Endodermal cell (in vitro differentiated cells): ENCODE results near the gene ADIPOR1. TPM values are rescaled to one million over a fixed set of nuclear protein-coding genes. Genes with fewer than 3 reads are reported as not detected.

Experiments
- DNase-seq: peaks from one replicate; pipeline ENCODE4 v3.0.0-alpha.2; 2017
- H3K27ac ChIP-seq: 2 replicates; pipeline ENCODE4 v1.5.1; 2013; ENCODE audit warnings: mild to moderate bottlenecking, low read depth, low read length, moderate library complexity
- H3K27me3 ChIP-seq: 2 replicates; pipeline ENCODE4 v1.6.1; 2013; ENCODE audit warnings: mild to moderate bottlenecking, low read length, moderate library complexity; ENCODE audit not compliant: insufficient read depth, control insufficient read depth, poor library complexity, severe bottlenecking
- H3K36me3 ChIP-seq: 2 replicates; pipeline ENCODE4 v1.7.0; 2013; ENCODE audit warnings: mild to moderate bottlenecking, low read length, moderate library complexity; ENCODE audit not compliant: control insufficient read depth, insufficient read depth
- H3K4me1 ChIP-seq: one replicate; pipeline ENCODE4 v1.7.0; 2013; ENCODE audit warnings: low read length; ENCODE audit not compliant: control insufficient read depth, insufficient read depth
- H3K4me3 ChIP-seq: 2 replicates; pipeline ENCODE4 v1.5.1; 2013; ENCODE audit warnings: mild to moderate bottlenecking, low read length, moderate library complexity
- H3K9ac ChIP-seq: 2 replicates; pipeline ENCODE4 v1.6.1; 2013; ENCODE audit warnings: mild to moderate bottlenecking, low read length, moderate library complexity; ENCODE audit not compliant: poor library complexity, severe bottlenecking; ENCODE audit errors: extremely low read depth
- H3K9me3 ChIP-seq: 2 replicates; pipeline ENCODE4 v1.6.1; 2013; ENCODE audit warnings: mild to moderate bottlenecking, low read length, moderate library complexity; ENCODE audit not compliant: control insufficient read depth
- H3K27ac Mint-ChIP-seq: 2 replicates; pipeline ENCODE4 v1.8.0; 2020; ENCODE audit warnings: mixed read lengths
- H3K27me3 Mint-ChIP-seq: 2 replicates; pipeline ENCODE4 v1.8.0; 2021; ENCODE audit warnings: mild to moderate bottlenecking, mixed read lengths; ENCODE audit not compliant: insufficient read depth
- H3K36me3 Mint-ChIP-seq: 2 replicates; pipeline ENCODE4 v1.8.0; 2020; ENCODE audit warnings: low read depth, mixed read lengths
- H3K4me1 Mint-ChIP-seq: 2 replicates; pipeline ENCODE4 v1.8.0; 2020; ENCODE audit warnings: mixed read lengths
- H3K4me3 Mint-ChIP-seq: 2 replicates; pipeline ENCODE4 v1.8.0; 2020; ENCODE audit warnings: mild to moderate bottlenecking, moderate library complexity, mixed read lengths
- H3K9me3 Mint-ChIP-seq: 2 replicates; pipeline ENCODE4 v1.8.0; 2020; ENCODE audit warnings: mild to moderate bottlenecking, mixed read lengths
- CTCF ChIP-seq: fragments of 200-600 bp; sonication (generic); conservative IDR thresholded peaks from 2 replicates; pipeline ENCODE4 v1.5.0; 2021; ENCODE audit warnings: antibody characterized with exemption, mild to moderate bottlenecking
- WGBS, 2 experiments: methylation state at CpG; one replicate each; pipeline versions ENCODE4 v1.1.5 to v1.1.7; 2013; ENCODE audit warnings: missing lambda C conversion rate in 2 of 2, mixed read lengths in 1 of 2; ENCODE audit not compliant: insufficient coverage in 1 of 2, insufficient read length in 1 of 2; 5-methylcytosine and 5-hydroxymethylcytosine counted together
- total RNA-seq, 2 donors: library from RNA; stranded (reverse); fragmentation: NEBNext Ultra II Directional in 1 of 2; extraction: Animal tissue kit (Norgen Biotek cat#: 25700) in 1 of 2; gene quantifications; 2 replicates in 1 of 2; 3 replicates in 1 of 2; pipeline ENCODE4 v1.2.1, GENCODE V29; 2021

ADIPOR1 gene
- total RNA-seq, 2 donors from 2014 or later = 68.1 to 79.7 TPM

GRCh38 chr1:202956969-202957368, 1.1 kb downstream of the ADIPOR1 start:
- H3K4me3 Mint-ChIP-seq = peak overlapping the region; percentile 66
- H3K36me3 ChIP-seq = peaks cover 24% of the 10 kb centered on the region
- 84 to 93% methylated on average over 3 to 5 of the region's 6 CpGs for WGBS, 2 experiments
- no peak for DNase-seq
- no peak for TF ChIP-seq CTCF
- H3K27me3 Mint-ChIP-seq = no peaks in the 10 kb centered on the region
- no peaks in the 10 kb centered on the region for H3K27me3 ChIP-seq
- H3K4me1 ChIP-seq = peaks cover 5% of the 10 kb centered on the region
- H3K9me3 Mint-ChIP-seq = no peaks in the 10 kb centered on the region
- peak overlapping the region; percentile 87 for H3K27ac Mint-ChIP-seq
- H3K4me3 ChIP-seq = peak overlapping the region; percentile 87
- peaks cover 21% of the 10 kb centered on the region for H3K4me1 Mint-ChIP-seq
- H3K9me3 ChIP-seq = no peaks in the 10 kb centered on the region
- H3K36me3 Mint-ChIP-seq = peaks cover 7% of the 10 kb centered on the region
- no peak overlapping the region for H3K27ac ChIP-seq
- peak overlapping the region; percentile 87 for H3K9ac ChIP-seq

GRCh38 chr1:202954057-202954745, 3.9 kb downstream of the ADIPOR1 start:
- Histone ChIP-seq H3K4me3 (no peak overlapping the region), H3K36me3 (peaks cover 38% of the 10 kb centered on the region), H3K9me3 (no peaks in the 10 kb centered on the region), H3K9ac (no peak overlapping the region), H3K27me3 (no peaks in the 10 kb centered on the region), H3K27ac (no peak overlapping the region), H3K4me1 (peaks cover 5% of the 10 kb centered on the region)
- no peak for DNase-seq
- no peak overlapping the region for H3K27ac Mint-ChIP-seq
- TF ChIP-seq CTCF = no peak
- no peaks in the 10 kb centered on the region for H3K27me3 Mint-ChIP-seq
- peaks cover 18% of the 10 kb centered on the region for H3K4me1 Mint-ChIP-seq
- H3K9me3 Mint-ChIP-seq = no peaks in the 10 kb centered on the region
- H3K4me3 Mint-ChIP-seq = no peak overlapping the region
- 92 to 100% methylated on average over 5 to 6 of the region's 6 CpGs for WGBS, 2 experiments
- peaks cover 19% of the 10 kb centered on the region for H3K36me3 Mint-ChIP-seq

GRCh38 chr1:202953392-202953791, 4.7 kb downstream of the ADIPOR1 start:
- TF ChIP-seq CTCF = no peak
- Mint-ChIP-seq H3K4me3 (no peak overlapping the region), H3K27ac (no peak overlapping the region), H3K36me3 (peaks cover 26% of the 10 kb centered on the region), H3K9me3 (no peaks in the 10 kb centered on the region), H3K27me3 (no peaks in the 10 kb centered on the region), H3K4me1 (peaks cover 12% of the 10 kb centered on the region)
- Histone ChIP-seq H3K4me3 (no peak overlapping the region), H3K9me3 (no peaks in the 10 kb centered on the region), H3K27me3 (no peaks in the 10 kb centered on the region), H3K27ac (no peak overlapping the region), H3K36me3 (peaks cover 44% of the 10 kb centered on the region), H3K4me1 (no peaks in the 10 kb centered on the region), H3K9ac (no peak overlapping the region)
- no peak for DNase-seq
